ENCODE measurements around the gene TP63.

Gene TP63

DNA sequence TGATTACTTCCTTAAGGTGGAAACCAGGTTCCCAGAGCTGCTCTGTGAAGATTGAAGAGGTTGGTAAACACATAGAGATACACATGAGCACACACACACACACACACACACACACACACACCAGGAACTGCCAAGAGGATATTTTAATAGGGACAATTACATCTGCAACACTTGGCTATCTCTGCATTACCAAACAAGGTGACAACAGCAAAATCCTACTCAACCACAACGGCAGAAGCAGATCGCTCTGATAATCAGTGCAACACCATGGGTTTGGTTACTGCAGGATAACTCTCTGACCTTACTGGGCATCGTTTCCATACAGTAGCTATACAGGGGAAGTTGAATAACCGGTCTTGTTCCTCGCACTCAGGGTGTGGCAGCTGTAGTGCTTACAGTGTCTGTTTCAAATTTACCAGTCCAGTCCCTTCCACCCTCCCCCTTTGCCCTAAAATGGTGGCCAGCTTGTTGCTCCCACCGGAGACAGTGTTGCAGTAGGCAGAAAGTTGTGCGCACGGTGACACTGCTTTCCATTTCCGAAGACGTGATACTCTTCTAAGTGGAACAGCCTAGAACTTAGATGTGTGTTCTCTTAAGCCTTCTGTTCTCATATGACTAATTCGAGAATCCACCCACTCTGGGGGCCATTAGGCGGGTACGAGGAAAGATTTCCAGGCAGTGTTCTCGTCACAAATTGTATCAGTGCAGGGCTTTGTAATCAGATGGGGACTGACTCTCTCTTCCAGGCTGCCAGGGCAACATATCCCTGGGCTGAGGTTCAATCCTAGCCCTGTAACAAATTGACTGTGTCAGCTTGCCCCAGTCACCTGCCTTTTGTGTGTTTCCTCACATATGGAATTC lies 313.3 kb downstream of the TP63 start:
- DNase-seq = no peak

DNA sequence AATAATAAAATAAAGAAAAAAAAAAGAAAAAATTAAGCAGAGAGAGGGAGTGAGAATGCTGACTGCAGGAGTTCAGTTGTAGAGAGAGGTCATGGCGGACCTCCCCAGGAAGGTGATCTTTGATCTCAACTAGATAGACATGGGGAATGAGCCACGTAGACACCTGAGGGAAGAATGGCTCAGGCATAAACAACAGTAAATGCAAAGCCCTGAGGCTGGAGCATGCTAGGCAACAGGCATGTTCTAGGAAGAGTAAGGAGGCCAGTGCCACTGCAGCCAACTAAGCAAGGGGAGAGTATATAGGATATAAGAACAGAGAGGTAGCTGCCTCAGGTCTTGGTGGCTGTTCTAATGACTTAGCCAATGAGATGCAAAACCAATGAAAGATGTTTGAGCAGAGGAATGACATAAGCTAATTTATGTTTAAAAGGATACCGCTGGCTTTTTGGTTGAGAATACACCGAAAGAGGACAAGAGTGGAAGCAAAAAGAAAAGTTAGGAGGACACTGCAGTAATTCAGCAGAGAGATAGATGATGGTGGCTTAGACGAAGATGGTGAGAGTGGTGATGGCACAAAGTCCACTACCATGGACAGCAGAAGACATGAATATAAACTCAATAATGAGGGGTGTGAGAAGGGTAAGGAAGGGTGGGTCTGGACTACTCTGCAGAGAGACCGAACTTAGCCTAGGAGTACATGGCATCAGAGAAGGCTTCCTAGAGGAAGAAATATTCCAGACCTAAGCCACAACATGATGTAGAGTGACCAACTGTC lies 314.9 kb downstream of the TP63 start:
- DNase-seq = no peak
